ENCODE measurements around the gene TMEM114.
"Not testable (repeated sequence)": the region's sequence is repeated elsewhere in the genome, so short reads cannot be mapped to it uniquely, and the experiment has no call there.

The TMEM114 gene

GRCh38 chr16:8572919-8573724 is 17.2 kb downstream of the TMEM114 start:
- DNase-seq: no peak

- no peak for DNase-seq
These were observed 18.0 kb downstream of the TMEM114 start for GRCh38 chr16:8572063-8572918.

GRCh38 chr16:8571061-8571596 is 19.2 kb downstream of the TMEM114 start:
- no peak for DNase-seq

- not testable (repeated sequence) for DNase-seq
These were observed 19.9 kb downstream of the TMEM114 start for GRCh38 chr16:8570393-8570792.

GRCh38 chr16:8569650-8570346 is 20.5 kb downstream of the TMEM114 start:
- DNase-seq: no peak

GRCh38 chr16:8568231-8568617 is 22.1 kb downstream of the TMEM114 start:
- DNase-seq: no peak

GRCh38 chr16:8567355-8568230 is 22.7 kb downstream of the TMEM114 start:
- peak; percentile 36 for DNase-seq

GRCh38 chr16:8565498-8565897 is 24.8 kb downstream of the TMEM114 start:
- DNase-seq: no peak

- no peak for DNase-seq
These were observed 25.4 kb downstream of the TMEM114 start for GRCh38 chr16:8564934-8565345.

- DNase-seq: not testable (repeated sequence)
These were observed 26.3 kb downstream of the TMEM114 start for GRCh38 chr16:8563944-8564540.

- DNase-seq: no peak
These were observed 28.8 kb downstream of the TMEM114 start for GRCh38 chr16:8561496-8561895.

GRCh38 chr16:8555400-8555799 is 34.9 kb downstream of the TMEM114 start:
- no peak for DNase-seq

GRCh38 chr16:8554881-8555280 is 35.4 kb downstream of the TMEM114 start:
- DNase-seq: no peak

- DNase-seq: no peak
These were observed 36.3 kb downstream of the TMEM114 start for GRCh38 chr16:8554022-8554421.

- no peak for DNase-seq
These were observed 37.7 kb downstream of the TMEM114 start for GRCh38 chr16:8552487-8553221.

- no peak for DNase-seq
These were observed 38.7 kb downstream of the TMEM114 start for GRCh38 chr16:8551388-8552332.

GRCh38 chr16:8550728-8551387 is 39.5 kb downstream of the TMEM114 start:
- no peak for DNase-seq

GRCh38 chr16:8549843-8550412 is 40.4 kb downstream of the TMEM114 start:
- DNase-seq: no peak

GRCh38 chr16:8548166-8548565 is 42.1 kb downstream of the TMEM114 start:
- no peak for DNase-seq
